B cell (primary cell): ENCODE measurements around the gene COLEC12. TPM values are rescaled to one million over a fixed set of nuclear protein-coding genes. Genes with fewer than 3 reads are reported as not detected.
"Not testable (repeated sequence)": the region's sequence is repeated elsewhere in the genome, so short reads cannot be mapped to it uniquely, and the experiment has no call there.

Experiments used
- ATAC-seq: fragments of 200-7000 bp; cut with Tn5 transposase; one replicate; pipeline ENCODE4 v1.10.0; 2021; ENCODE audit warnings: low read depth, mild to moderate bottlenecking, moderate number of reproducible peaks, moderate library complexity
- CTCF ChIA-PET: fragments of 350-600 bp; sonication (Branson Sonifier 250); formaldehyde crosslinking; loops from one replicate; lab custom pipeline; 2021; ENCODE audit warnings: antibody characterized with exemption, inconsistent platforms; lab: Charles Lee
- POLR2A ChIA-PET: fragments of 350-600 bp; sonication (Branson Sonifier 250); formaldehyde crosslinking; loops from one replicate; lab custom pipeline; 2021; ENCODE audit warnings: antibody characterized with exemption; lab: Charles Lee
- DNase-seq: peaks from one replicate; pipeline ENCODE4 v3.0.0; 2013
- H2AFZ ChIP-seq: 2 replicates; pipeline ENCODE4 v1.6.1; 2012; ENCODE audit warnings: mild to moderate bottlenecking, low read depth, low read length; ENCODE audit not compliant: insufficient read depth, poor library complexity, severe bottlenecking
- H3K27ac ChIP-seq, 2 donors: 1 replicate in 1 of 2; 2 replicates in 1 of 2; pipeline ENCODE4 v1.5.1; 2012 to 2013; ENCODE audit warnings: low read length in 2 of 2, mild to moderate bottlenecking in 2 of 2, moderate library complexity in 1 of 2
- H3K27me3 ChIP-seq, 4 experiments: fragments of 200-600 bp in 1 of 4; sonication (generic) in 1 of 4; replicated peaks in 1 of 4; 1 replicate in 2 of 4; 2 replicates in 2 of 4; pipeline versions ENCODE4 v1.6.1 to v1.7.0; 2013 to 2016; ENCODE audit warnings: low read length in 3 of 4, mild to moderate bottlenecking in 2 of 4, mixed read lengths in 1 of 4, moderate library complexity in 1 of 4; ENCODE audit not compliant: insufficient read depth in 4 of 4, control insufficient read depth in 3 of 4; ENCODE audit errors: control extremely low read depth in 1 of 4
- H3K36me3 ChIP-seq, 2 experiments: replicated peaks in 1 of 2; 1 replicate in 1 of 2; 2 replicates in 1 of 2; pipeline versions ENCODE4 v1.6.1 to v1.7.1; 2013; ENCODE audit warnings: low read length in 1 of 2; ENCODE audit not compliant: insufficient read depth in 2 of 2, control insufficient read depth in 1 of 2; ENCODE audit errors: control extremely low read depth in 1 of 2, extremely low read depth in 1 of 2
- H3K4me1 ChIP-seq, 2 donors: fragments of 200-600 bp in 1 of 2; sonication (generic) in 1 of 2; 1 replicate in 1 of 2; 2 replicates in 1 of 2; pipeline versions ENCODE4 v1.5.1 to v1.6.1; 2013 to 2017; ENCODE audit warnings: low read length in 2 of 2; ENCODE audit not compliant: control insufficient read depth in 2 of 2, insufficient read depth in 2 of 2
- H3K4me2 ChIP-seq: replicated peaks from 2 replicates; pipeline ENCODE3; 2012; ENCODE audit warnings: mild to moderate bottlenecking, low read depth, low read length; ENCODE audit not compliant: poor library complexity, severe bottlenecking
- H3K4me3 ChIP-seq, 5 experiments: fragments of 200-600 bp in 1 of 5; sonication (generic) in 1 of 5; 1 replicate in 3 of 5; 2 replicates in 2 of 5; pipeline versions ENCODE4 v1.5.1 to v1.7.0; 2011 to 2016; ENCODE audit warnings: low read length in 4 of 5, mild to moderate bottlenecking in 4 of 5, low read depth in 2 of 5, control low read depth in 1 of 5, moderate library complexity in 1 of 5; ENCODE audit not compliant: insufficient read depth in 1 of 5; ENCODE audit errors: control extremely low read depth in 1 of 5, extremely low read depth in 1 of 5
- H3K79me2 ChIP-seq: fragments of 200-600 bp; sonication (generic); one replicate; pipeline ENCODE4 v1.6.0; 2016; ENCODE audit warnings: low read length; ENCODE audit not compliant: control insufficient read depth, insufficient read depth
- H3K9ac ChIP-seq: fragments of 200-600 bp; sonication (generic); 2 replicates; pipeline ENCODE4 v1.6.1; 2017; ENCODE audit warnings: mild to moderate bottlenecking, low read length, moderate library complexity
- H3K9me3 ChIP-seq, 3 donors: one replicate each; pipeline versions ENCODE4 v1.6.1 to v1.7.1; 2013; ENCODE audit warnings: low read length in 2 of 3; ENCODE audit not compliant: control insufficient read depth in 2 of 3, insufficient read depth in 1 of 3; ENCODE audit errors: control extremely low read depth in 1 of 3
- H4K20me1 ChIP-seq: 2 replicates; pipeline ENCODE4 v1.6.0; 2012; ENCODE audit warnings: mild to moderate bottlenecking, low read length; ENCODE audit not compliant: insufficient read depth, control insufficient read depth, poor library complexity, severe bottlenecking
- H3K27ac Mint-ChIP-seq: one replicate; pipeline ENCODE4 v1.8.0; 2021; ENCODE audit warnings: mixed read lengths
- H3K27me3 Mint-ChIP-seq: one replicate; pipeline ENCODE4 v1.8.0; 2021; ENCODE audit warnings: mixed read lengths
- H3K4me1 Mint-ChIP-seq: one replicate; pipeline ENCODE4 v1.8.0; 2021; ENCODE audit warnings: mixed read lengths
- H3K4me3 Mint-ChIP-seq: one replicate; pipeline ENCODE4 v1.8.0; 2021; ENCODE audit warnings: mixed read lengths
- H3K9me3 Mint-ChIP-seq: one replicate; pipeline ENCODE4 v1.8.0; 2022; ENCODE audit warnings: mixed read lengths; ENCODE audit not compliant: insufficient read depth
- EZH2 ChIP-seq: IDR thresholded peaks from 2 replicates; pipeline ENCODE4 v1.6.1; 2012; ENCODE audit warnings: borderline replicate concordance, low read depth, mild to moderate bottlenecking, moderate library complexity, low read length; ENCODE audit not compliant: insufficient read depth, poor library complexity, severe bottlenecking
- WGBS: methylation state at CpG from one replicate; pipeline ENCODE4 v1.1.5; 2013; ENCODE audit warnings: missing lambda C conversion rate; ENCODE audit not compliant: insufficient coverage; 5-methylcytosine and 5-hydroxymethylcytosine counted together
- intact Hi-C: fragments of 100-400 bp; cut with micrococcal nuclease; formaldehyde crosslinking; loops from one replicate; pipeline ENCODE4 v1.10.0; 2022
- polyA plus RNA-seq: library from polyadenylated mRNA; depleted of rRNA; stranded (reverse); fragments of >200 nt; gene quantifications from 2 replicates; pipeline ENCODE4 v1.2.3, GENCODE V29; 2012
- total RNA-seq, 2 donors: library from RNA; stranded (reverse); fragments of 120-200 nt in 1 of 2; gene quantifications; 1 replicate in 1 of 2; 2 replicates in 1 of 2; pipeline versions ENCODE4 v1.2.3 to v1.2.4, GENCODE V29; 2013 to 2022
- TF ChIP-seq, protein P1 (sequence below): fragments of 200-600 bp; IDR thresholded peaks from one replicate; pipeline ENCODE4 v1.8.0; 2022; ENCODE audit warnings: antibody characterized with exemption, mild to moderate bottlenecking

Gene COLEC12
- total and polyA plus RNA-seq, 2 donors (not counting 1 experiment from before 2014, with no cell fraction given): not detected

GRCh38 chr18:407191-407590 is 93.3 kb downstream of the COLEC12 start:
- no peaks in the 10 kb centered on the region for H3K79me2 ChIP-seq
- WGBS: 86% methylated on average over 3 of the region's 3 CpGs
- no peak overlapping the region for H3K27ac Mint-ChIP-seq
- H2AFZ ChIP-seq: no peak overlapping the region
- no peaks in the 10 kb centered on the region for H3K27me3 ChIP-seq
- CTCF ChIA-PET: no interaction called here
- no peak overlapping the region for H3K4me3 Mint-ChIP-seq
- no peak overlapping the region for H3K4me2 ChIP-seq
- no peaks in the 10 kb centered on the region for H4K20me1 ChIP-seq
- POLR2A ChIA-PET: no interaction called here
- H3K4me3 ChIP-seq: no peak overlapping the region
- peaks cover 0 to 10% (median 0%) of the 10 kb centered on the region in 3 donors for H3K9me3 ChIP-seq
- H3K36me3 ChIP-seq: no peaks in the 10 kb centered on the region
- ATAC-seq (no peak), DNase-seq (no peak)
- no peaks in the 10 kb centered on the region for H3K4me1 Mint-ChIP-seq
- no peaks in the 10 kb centered on the region for H3K4me1 ChIP-seq
- H3K9me3 Mint-ChIP-seq: no peaks in the 10 kb centered on the region
- H3K9ac ChIP-seq: no peak overlapping the region
- H3K27me3 Mint-ChIP-seq: peaks cover 4% of the 10 kb centered on the region
- no peak overlapping the region for H3K27ac ChIP-seq
- TF ChIP-seq, protein P1, sequence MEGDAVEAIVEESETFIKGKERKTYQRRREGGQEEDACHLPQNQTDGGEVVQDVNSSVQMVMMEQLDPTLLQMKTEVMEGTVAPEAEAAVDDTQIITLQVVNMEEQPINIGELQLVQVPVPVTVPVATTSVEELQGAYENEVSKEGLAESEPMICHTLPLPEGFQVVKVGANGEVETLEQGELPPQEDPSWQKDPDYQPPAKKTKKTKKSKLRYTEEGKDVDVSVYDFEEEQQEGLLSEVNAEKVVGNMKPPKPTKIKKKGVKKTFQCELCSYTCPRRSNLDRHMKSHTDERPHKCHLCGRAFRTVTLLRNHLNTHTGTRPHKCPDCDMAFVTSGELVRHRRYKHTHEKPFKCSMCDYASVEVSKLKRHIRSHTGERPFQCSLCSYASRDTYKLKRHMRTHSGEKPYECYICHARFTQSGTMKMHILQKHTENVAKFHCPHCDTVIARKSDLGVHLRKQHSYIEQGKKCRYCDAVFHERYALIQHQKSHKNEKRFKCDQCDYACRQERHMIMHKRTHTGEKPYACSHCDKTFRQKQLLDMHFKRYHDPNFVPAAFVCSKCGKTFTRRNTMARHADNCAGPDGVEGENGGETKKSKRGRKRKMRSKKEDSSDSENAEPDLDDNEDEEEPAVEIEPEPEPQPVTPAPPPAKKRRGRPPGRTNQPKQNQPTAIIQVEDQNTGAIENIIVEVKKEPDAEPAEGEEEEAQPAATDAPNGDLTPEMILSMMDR: no peak
- TF ChIP-seq EZH2: no peak
- intact Hi-C loops: no loop called here

DNA sequence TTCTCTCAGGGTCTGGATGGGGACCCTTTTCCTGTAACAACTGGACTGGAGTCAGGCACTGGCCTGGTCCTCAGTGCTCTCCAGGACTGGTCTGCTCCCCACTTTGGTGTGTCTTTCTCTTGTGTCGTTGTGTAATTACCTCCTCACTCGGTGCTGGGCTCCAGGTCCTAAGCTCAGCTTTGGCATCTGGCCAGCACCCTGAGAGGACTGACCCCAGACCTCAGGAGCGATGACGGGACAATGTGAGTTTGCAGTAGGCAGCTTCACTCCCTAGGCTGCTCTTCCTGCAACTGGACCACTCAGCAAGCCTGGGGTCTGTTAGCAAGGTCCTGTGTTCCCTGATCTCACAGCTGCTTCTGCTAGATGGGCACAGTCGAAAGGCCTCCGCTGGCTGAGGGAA is 93.8 kb downstream of the COLEC12 start:
- Histone ChIP-seq H3K4me2 (no peak overlapping the region), H3K4me3 (no peak overlapping the region), H3K9ac (no peak overlapping the region), H4K20me1 (no peaks in the 10 kb centered on the region), H3K36me3 (no peaks in the 10 kb centered on the region), H3K27me3 (no peaks in the 10 kb centered on the region), H3K27ac (no peak overlapping the region), H2AFZ (no peak overlapping the region), H3K9me3 (peaks cover 0 to 10% (median 0%) of the 10 kb centered on the region in 3 donors), H3K4me1 (no peaks in the 10 kb centered on the region), H3K79me2 (no peaks in the 10 kb centered on the region)
- 91% methylated on average over 5 of the region's 6 CpGs for WGBS
- ATAC-seq (no peak), DNase-seq (no peak)
- Mint-ChIP-seq H3K4me3 (no peak overlapping the region), H3K4me1 (no peaks in the 10 kb centered on the region), H3K27ac (no peak overlapping the region), H3K9me3 (no peaks in the 10 kb centered on the region), H3K27me3 (peaks cover 4% of the 10 kb centered on the region)
- CTCF ChIA-PET: no interaction called here
- POLR2A ChIA-PET: no interaction called here
- TF ChIP-seq, protein P1: no peak
- no peak for TF ChIP-seq EZH2
- intact Hi-C loops: no loop called here

DNA sequence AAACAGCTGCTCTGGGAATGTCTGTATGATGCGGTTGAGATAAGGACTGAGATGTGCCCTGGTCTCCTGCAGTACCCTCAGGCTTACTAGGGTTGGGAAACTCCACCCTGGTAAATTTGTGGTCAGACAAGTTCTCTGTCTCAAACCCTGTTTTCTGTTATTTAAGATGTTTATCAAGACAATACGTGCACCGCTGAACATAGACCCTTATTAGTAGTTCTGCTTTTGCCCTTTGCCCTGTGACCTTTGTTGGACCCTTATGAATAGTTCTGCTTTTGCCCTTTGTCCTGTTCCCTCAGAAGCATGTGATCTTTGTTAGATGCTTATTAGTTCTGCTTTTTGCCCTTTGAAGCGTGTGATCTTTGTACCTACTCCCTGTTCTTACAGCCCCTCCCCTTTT is 95.5 kb downstream of the COLEC12 start:
- H3K4me1 Mint-ChIP-seq, H4K20me1 ChIP-seq, H3K27ac ChIP-seq, H3K4me3 Mint-ChIP-seq, H3K27me3 ChIP-seq, POLR2A ChIA-PET, H3K36me3 ChIP-seq, intact Hi-C loops, H3K27me3 Mint-ChIP-seq, CTCF ChIA-PET, H3K9ac ChIP-seq, H2AFZ ChIP-seq, H3K4me1 ChIP-seq, DNase-seq, H3K27ac Mint-ChIP-seq, H3K79me2 ChIP-seq, H3K4me3 ChIP-seq, H3K4me2 ChIP-seq, ATAC-seq, H3K9me3 Mint-ChIP-seq: not testable (repeated sequence)
- H3K9me3 ChIP-seq: peaks cover 0 to 10% (median 0%) of the 10 kb centered on the region in 3 donors
- WGBS: 80% methylated on average over 1 of the region's 4 CpGs
